Activated CD4-positive, CD25-positive, alpha-beta regulatory T cell treated with anti-CD3 and anti-CD28 coated beads, Interleukin-2, amount 50 U/mL, for 24 hours (primary cell): ENCODE measurements around the gene PXT1.
"Not testable (repeated sequence)": the region's sequence is repeated elsewhere in the genome, so short reads cannot be mapped to it uniquely, and the experiment has no call there.

Experiments
- ATAC-seq, 2 donors: fragments of 150-1000 bp; cut with Tn5 transposase; one replicate each; pipeline ENCODE4 v1.10.0; 2021; ENCODE audit warnings: mild to moderate bottlenecking in 1 of 2, moderate library complexity in 1 of 2

Gene PXT1

DNA sequence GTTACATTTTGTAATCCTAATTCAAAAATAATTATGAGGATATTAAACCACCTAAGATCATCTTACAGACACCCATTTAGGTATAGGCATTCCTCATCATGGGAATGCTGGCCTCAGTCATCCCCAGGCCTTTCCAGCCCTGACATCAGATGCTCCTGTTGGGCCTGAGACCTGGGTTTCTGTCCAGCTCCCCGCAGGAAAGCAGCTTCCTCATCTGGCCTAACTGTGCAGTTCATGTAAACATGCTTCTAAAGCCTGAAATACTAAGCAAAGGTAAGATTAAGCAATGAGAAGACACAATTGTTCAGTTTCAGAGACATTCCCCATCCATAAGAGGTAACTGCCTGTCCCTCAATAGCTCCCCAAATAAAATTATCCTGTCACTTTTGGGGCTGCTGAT, 74.2 kb downstream of the PXT1 start:
- ATAC-seq: no peak

DNA sequence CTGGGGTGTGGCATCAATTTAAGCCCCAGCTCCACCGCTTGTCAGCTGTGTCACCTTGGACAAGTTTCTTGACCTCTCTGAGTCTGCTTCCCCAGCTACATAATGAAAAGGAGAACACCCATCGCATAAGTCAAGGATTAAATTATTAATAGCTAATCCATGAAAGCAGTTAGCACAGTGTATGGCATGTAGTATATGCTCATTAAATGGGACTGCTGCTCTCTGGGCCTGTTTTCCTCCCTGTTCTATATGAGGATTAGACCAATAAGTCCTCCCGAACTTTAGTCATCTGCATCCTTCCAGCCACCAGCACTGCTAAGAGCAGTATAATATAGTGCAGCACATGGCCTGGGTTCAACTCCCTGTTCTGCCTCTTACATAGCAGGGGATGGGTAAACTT, 74.9 kb downstream of the PXT1 start:
- no peak for ATAC-seq

DNA sequence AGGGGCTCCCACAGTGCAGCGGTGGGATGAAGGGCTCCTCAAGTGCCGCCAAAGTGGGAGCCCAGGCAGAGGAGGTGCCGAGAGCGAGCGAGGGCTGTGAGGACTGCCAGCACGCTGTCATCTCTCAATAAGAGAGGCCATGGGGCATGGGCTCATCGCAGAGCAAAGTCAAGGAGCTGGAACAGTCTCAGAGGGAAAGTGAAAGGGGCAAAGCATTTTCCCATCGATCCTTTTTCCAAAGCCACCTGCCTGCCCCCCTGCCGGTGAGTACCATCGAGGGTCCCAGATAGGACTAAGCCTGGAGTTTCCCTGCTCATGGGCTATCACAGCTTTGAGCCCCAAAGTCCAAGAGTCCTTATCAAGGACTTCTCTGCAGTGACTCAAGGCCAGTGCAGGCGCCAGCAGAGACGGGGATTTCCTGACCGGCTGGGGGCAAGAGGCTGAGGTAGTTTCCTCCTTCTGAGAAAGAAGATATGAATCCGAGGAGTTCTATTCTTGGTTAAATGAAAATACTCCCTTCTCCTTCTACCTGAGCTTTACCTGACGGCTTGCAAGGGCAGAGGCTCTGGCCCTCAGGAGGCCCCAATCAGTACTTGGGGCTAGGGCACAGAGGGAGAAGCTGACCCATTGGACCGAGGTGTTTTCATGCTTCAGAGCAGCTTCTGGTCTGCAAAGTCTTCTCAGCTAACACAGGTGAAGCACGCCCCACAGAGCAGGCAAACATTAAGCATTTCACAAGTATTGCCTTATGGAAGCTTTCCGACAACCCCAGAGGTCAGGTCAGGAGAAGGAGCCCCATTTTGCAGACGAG, 77.8 kb downstream of the PXT1 start:
- ATAC-seq: peak; percentile 71 to 74

DNA sequence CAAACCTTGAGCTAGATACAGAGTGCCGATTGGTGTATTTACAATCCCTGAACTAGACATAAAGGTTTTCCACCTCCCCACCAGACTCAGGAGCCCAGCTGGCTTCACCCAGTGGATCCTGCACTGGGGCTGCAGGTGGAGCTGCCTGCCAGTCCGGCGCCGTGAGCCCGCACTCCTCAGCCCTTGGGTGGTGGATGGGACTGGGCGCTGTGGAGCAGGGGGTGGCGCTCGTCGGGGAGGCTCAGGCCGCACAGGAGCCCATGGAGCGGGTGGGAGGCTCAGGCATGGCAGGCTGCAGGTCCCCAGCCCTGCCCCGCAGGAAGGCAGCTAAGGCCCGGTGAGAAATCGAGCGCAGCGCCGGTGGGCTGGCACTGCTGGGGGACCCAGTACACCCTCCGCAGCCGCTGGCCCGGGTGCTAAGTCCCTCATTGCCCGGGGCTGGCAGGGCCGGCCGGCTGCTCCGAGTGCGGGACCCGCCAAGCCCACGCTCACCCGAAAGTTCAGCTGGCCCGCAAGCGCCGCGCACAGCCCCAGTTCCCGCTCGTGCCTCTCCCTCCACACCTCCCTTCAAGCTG, 78.5 kb downstream of the PXT1 start:
- not testable (repeated sequence) for ATAC-seq

DNA sequence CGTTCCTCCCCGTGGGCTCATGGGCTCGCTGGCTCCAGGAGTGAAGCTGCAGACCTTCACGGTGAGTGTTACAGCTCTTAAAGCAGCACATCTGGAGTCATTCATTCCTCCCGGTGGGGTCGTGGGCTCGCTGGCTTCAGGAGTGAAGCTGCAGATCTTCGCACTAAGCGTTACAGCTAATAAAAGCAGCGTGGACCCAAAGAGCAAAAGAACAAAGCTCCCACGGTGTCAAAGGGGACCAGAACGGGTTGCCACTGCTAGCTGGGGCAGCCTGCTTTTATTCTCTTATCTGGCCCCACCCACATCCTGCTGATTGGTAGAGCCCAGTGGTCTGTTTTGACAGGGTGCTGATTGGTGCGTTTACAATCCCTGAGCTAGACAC, 79.3 kb downstream of the PXT1 start:
- ATAC-seq: not testable (repeated sequence)

DNA sequence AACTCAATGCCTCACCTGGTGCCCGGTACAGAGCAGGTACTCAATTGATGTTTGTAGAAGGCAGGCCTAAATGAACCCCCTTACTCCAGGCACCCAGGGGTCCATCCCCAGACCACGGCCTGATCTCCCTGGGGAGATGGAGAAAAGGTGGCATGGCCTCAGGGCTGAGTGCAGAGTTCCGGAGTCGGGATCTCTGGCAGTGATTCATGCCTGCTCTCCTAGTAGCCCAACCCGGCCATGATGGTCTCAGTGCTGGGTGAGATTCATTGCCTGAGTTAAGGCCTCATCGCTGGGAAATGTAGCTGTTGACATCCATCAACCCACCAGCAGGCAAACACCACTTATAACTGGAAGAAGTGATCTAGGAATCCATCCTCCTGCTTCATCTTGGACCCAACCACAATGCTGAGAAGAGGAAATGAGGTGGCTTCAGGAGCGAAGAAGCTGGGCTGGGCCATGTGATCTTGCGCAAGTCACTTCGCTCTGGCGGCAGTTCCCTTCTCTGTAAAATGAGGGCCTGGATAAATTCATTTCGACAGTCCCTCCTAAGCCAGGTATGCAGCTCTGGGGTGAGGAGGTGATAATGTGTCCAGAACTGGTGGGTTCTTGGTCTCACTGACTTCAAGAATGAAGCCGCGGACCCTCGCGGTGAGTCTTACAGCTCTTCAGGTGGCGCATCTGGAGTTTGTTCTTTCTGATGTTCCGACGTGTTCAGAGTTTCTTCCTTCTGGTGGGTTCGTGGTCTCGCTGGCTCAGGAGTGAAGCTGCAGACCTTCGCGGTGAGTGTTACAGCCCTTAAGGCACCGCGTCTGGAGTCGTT, 79.9 kb downstream of the PXT1 start:
- ATAC-seq: no peak

DNA sequence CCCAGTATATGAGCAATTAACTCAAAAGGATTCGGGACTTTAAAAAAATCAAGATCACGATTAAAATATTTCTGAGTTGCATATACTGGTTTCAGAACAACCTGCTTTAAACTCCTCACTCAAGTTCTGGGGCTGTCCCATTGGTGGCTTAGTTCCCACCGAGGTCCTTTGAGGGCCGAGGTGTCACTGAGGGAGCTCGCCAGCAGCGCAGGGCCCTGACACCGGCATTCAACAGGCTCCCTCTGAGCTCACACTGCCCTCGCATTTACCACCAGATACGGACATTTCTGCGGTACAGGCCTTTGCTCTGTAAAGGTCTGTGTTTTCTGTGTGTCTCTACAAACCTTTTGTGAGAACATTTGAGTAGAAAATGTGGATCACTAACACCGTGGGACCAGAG, 81.6 kb downstream of the PXT1 start:
- ATAC-seq: no peak

DNA sequence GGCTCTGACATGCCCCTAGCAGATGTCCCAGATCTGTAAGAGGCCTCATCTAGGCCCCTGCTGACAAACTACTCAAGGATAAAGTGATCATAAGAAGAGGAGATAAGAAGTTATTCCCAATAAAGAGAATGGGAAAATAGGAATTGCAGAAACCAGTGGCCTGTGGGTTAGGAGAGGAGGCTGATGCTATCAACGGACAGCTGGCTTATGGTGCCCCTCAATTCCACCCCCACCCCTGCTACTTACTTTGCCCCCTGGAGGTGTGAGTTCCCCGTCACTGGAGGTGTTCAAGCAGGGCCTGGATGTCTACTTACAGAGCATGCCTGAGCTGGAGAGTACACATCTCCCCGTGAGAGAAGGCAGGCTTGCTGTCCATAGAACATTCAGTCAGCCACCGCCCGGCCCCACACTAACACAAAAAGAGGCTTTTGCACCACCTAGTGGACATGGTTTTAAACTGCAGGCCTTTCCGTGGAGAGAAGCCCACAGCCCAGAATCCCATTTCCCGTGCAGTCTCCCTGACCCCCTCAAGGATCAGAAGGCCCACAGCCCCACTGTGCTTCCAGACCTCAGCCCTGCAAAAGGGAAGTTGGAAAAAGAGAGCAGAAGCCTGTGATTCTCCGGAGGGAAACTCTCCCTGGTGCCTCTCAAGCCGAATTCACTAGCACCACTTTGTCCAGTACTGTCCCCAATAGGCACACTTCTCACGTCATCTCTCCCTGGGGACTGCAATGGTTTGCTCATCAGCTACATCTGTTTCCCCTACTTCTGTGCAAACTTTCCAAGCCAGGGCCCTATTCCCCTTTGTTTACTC, 82.2 kb downstream of the PXT1 start:
- peak; percentile 70 to 71 for ATAC-seq

DNA sequence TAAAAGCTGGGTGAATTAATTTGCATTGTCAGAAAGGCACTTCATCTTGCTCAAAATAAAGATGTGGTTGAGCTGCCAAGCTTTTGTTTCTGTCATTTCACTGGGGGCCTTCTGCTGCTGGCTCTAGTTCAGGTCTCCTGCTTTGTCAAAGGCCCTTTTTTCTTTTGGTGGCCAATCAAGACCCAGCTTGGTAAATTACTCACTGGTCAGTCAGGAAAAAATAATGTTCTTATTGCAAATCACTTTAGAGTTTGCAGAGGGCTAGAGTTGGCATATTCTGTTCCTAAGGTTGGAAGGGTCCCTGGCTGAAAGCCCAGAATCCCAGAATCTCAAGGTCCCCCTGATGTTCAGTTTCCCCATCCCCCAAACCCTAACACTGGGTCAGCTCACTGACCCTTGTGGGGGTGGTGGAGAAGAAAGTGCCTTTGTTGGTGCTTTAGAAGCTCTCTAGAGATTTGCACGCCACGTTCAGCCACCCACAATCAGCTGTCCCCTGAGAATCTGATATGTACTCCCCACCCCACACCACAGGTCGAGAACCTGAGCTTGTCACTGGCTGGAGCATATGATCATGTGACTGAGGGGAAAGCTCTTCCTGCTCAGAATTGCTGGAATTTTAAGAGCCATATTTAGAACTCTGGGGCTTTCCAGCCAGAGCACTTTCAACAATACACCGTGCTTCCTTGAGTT, 84.3 kb downstream of the PXT1 start:
- ATAC-seq: no peak

DNA sequence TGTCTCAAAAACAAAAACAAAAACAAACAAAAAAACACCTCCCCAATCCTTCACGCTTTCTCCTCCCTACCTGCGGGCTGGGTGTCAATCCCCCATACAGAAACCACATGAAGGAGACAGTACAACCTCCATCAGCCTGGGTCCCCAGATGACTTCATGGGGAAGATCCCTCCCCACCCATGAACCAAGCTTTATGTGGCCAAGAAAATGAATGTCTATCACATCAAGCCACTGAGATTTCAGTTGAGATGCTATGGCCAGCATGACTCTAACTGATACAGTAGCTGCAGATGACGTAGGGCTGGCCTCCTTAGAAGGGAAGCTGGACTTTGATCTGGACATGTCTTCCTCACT, 84.8 kb downstream of the PXT1 start:
- ATAC-seq: peak in 1 of 2 donors; percentile 44

DNA sequence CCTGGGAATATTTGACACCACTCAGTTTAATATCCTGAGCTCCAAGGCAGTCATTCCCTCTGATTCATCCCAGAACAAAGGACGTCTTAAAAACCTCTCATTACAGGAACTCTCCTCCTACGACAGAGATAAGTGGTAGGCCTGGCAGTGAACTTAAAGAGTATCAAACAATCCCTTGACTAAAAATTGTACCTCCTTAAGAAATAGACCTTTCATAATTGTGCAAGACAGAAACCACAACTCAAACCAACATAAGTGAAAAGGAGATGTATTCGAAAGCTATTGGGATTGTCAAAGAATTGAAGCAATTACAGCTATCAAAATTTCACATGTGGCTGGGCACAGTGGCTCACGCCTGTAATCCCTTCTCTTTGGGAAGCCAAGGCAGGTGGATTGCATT, 86.8 kb downstream of the PXT1 start:
- ATAC-seq: peak in 1 of 2 donors; percentile 44

DNA sequence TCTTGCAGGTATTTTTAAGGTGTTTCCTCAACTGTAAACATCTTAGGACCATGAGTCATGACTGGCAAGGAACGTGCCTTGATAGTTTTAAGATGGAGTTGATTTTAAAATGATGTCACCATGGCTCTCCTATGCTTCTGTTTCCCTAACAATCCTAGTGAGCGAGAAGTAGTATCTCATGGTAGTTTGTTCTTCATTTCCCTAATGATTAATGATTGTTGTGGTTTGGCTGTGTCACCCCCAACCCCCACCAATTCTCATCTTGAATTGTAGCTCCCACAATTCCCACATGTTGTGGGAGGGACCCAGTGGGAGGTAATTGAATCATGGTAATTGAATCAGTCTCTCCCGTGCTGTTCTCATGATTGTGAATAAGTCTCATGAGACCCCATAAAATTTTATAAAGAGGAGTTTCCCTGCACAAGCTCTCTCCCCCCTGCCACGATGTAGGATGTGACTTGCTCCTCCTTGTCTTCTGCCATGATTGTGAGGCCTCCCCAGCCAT, 89.2 kb downstream of the PXT1 start:
- no peak for ATAC-seq

DNA sequence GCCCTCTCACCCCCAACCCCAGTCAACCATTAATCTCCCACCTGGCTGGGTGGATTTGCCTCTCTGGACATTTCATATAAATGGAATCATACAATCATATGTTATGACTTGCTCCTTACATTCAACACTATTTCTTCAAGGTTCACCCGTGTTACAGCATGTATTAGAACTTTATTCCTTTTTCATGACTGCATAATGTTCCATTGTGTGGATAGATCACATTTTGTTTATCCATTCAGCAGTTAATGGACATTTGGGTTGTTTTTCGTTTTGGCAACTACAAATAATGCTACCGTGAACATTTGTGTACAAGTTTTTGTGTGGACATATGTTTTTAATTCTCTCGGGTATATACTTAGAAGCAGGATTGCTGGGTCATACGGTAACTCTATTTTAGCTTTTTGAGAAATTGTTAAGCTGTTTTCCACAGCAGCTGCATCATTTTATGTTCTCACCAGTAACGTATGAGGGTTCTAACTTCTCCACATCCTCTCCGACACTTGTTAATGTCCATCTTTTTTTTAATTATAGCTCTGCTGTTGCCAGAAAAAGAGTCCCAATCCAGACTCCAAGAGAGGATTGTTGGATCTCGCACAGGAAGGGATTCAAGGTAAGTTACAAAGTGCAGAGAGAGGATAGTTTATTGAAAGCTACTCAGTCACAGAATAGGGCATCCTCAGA, 90.0 kb downstream of the PXT1 start:
- ATAC-seq: no peak

DNA sequence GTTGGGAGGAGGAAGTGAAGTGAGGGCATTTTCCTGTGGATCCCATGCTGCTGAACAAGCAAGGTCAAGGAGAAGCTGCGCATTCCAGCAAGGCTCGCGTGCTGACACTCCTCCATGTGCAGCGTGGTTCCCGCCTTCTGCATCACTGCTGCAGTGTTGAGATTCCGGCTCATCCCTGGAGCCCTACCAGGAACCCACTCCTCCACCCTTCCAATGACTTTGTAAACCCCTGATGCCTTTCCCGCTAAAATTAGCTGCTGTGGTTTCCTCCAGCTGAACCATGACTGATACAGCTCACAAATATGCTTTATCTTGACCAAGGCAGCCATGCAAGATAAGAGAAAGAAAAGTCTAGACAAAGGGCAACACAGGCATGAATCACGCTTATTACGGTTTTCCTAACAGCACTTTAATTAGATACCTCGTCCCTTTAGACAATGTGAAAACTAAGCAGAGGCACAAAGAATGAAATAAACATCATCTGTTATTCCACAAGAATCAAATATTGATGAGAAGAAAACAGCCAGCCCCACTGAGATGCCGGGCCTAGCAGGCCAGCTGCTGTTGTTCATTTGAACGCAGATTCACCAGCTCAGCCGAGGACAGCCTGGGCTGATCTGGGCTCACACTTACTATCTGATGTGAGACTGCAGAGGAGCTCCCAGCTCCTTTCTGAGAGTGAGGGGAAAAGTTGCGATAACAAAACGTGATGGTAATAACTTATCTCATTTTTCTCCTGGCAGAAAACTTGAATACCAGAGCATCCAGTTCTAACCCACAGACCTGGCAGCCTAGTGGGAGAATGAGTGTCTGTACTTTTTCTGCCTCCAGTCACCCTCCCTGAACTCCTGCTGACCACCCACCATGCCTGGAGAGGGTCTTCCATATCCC, 91.7 kb downstream of the PXT1 start:
- no peak for ATAC-seq

DNA sequence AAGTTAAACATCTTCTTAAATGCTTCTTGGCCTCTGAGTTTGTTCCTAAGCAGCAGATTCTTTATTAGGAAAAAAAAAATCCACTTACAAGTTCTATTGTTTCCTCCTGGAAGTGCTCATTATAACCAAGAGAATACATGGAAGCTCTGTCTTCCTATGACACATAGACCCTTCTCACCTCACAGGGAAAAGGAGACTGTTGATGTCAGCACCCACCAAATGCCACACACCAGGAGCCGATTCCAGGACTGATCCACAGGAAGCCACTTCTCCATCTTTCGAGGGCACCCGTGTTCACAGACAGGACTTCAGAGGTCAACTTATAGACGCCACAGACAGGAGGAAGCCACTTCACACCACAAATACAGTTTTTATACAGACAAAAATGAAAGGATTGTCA, 92.6 kb downstream of the PXT1 start:
- no peak for ATAC-seq

DNA sequence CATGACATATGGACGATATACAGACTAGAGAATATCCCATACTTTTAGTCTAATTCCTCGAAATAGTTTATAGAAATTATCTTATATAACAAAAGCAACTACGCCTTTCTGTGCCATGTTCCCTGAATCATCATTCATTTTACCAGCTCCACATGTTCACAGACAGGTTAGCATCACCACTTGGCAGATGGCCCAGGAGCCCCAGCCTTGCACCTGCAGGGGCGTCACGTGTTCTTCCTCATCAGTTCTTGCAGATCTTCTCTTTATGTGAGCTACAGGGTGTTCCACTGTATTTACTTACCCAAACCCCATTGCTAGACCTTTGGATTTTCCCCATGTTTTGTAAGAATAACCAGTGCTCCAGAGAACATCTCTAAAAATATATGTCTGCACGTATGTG, 93.4 kb downstream of the PXT1 start:
- ATAC-seq: no peak

DNA sequence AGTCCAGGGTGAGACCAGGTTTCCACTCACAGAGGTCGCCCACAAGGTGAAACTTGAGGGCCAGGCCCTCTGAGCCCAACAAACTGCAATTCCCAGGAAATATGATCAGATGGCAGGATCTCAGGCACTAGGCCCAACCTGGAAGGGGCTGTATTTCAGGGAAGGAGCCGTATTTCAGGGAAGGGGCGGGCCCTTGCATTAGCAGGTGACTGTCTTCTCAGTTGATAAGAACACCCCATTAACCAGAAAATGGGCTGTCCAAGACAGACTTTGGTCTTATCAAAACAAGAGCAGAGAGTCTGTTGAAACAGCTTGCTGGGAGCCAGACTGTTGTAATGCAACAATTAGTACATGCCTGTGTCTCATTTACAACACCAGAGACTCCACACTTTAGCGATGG, 95.0 kb downstream of the PXT1 start:
- ATAC-seq: no peak

DNA sequence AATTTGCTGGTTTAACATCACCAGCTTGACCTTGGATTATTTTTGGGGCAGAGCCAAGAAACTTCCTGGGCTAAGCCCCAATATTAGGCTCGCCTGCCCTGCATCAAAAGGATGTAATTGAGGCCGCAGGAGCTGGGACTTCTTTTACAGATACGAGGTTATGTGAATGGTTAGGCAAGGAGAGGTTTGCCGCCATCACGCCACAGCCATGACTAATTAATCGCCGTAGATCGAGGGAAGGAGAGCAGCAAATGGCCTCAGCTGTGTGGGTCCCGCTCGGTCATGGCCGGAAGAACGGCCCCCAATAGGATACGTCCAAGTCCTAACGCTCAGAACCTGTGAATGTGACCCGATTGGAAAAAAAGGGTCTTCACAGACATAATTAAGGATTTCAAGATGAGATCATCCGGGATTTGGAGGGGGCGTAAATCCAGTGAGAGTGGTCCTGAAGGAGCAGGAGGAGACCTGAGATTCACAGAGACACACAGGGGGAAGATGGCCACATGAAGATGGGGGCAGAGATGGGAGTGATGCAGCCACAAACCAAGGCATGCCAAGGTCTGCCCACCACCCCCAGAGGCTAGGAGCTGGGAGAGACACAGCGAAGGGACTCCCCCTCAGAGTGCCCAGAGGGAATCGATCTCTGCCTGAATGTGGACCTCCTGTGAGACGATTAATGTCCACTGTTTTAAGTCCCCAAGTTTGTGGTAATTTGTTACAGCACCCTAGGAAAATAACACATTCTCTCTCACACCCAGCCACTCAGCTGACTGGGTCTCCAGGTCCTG, 96.0 kb downstream of the PXT1 start:
- ATAC-seq: no peak

DNA sequence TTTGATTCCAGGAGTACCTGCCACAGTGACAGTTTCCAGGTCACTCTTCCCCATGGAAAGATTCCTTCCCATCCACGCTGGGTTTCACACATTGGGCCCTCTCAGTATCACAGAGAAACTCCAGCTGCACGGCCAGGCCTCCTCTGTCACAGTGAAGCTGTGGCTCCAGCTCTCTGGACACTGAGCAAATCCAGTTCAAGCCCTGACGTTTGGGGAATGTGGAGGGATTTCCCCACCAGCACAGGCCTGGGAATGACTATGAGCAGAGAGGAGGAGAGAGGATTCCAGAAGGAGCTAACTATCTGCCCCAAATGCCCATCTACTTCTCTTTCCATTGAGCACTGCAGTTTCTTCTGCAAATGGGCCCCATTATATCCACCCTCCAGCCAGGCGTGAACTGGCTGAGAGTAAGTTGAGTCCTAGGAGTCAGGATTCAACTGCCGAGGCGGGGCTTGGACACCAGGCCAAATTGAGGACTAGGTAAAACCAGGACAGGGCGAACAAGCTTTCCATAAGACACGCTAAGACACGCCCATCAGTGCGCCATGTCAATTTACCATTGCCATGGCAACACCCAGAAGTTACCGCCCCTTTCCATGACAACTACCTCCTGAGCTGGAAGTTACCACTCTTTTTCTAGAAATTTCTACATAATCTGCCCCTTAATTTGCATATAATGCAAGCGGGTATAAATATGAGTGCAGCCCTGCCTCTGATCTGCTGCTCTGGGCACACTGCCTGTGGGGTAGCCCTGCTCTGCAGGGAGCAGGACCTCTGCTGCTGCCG, 96.8 kb downstream of the PXT1 start:
- ATAC-seq: no peak
